Peyer's patch (tissue), 4 donors: ENCODE results near the gene GALNT8. TPM values are rescaled to one million over a fixed set of nuclear protein-coding genes. Genes with fewer than 3 reads are reported as not detected.
"Not testable (repeated sequence)": the region's sequence is repeated elsewhere in the genome, so short reads cannot be mapped to it uniquely, and the experiment has no call there.

ENCODE experiments used
- DNase-seq, 3 donors: peaks; one replicate each; pipeline ENCODE4 v3.0.0-alpha.2; 2017 to 2019
- H3K27ac ChIP-seq, 4 donors: fragments of 200-600 bp; sonication (generic); one replicate each; pipeline ENCODE4 v1.5.1; 2016 to 2019
- H3K27me3 ChIP-seq, 2 donors: fragments of 200-600 bp; sonication (generic); one replicate each; pipeline ENCODE4 v1.5.1; 2019
- H3K36me3 ChIP-seq, 3 donors: fragments of 200-600 bp; sonication (generic); one replicate each; pipeline ENCODE4 v1.5.1; 2016 to 2019
- H3K4me1 ChIP-seq, 4 donors: fragments of 200-600 bp; sonication (generic); one replicate each; pipeline ENCODE4 v1.5.1; 2016 to 2019
- H3K4me3 ChIP-seq, 4 donors: fragments of 200-600 bp; sonication (generic); 1 replicate in 3 of 4; 2 replicates in 1 of 4; pipeline ENCODE4 v1.5.1; 2016 to 2019; ENCODE audit warnings: mild to moderate bottlenecking in 1 of 4
- H3K9me3 ChIP-seq, 4 donors: fragments of 200-600 bp; sonication (generic); one replicate each; pipeline ENCODE4 v1.5.1; 2016 to 2019; ENCODE audit warnings: mild to moderate bottlenecking in 1 of 4
- CTCF ChIP-seq, 6 experiments: fragments of 450-650 bp in 4 of 6; fragments of 200-600 bp in 2 of 6; sonication (generic) in 1 of 6; IDR thresholded peaks; one replicate each; pipeline ENCODE4 v1.5.1; 2017 to 2019; ENCODE audit warnings: antibody characterized with exemption in 6 of 6, mild to moderate bottlenecking in 3 of 6, moderate library complexity in 1 of 6
- POLR2A ChIP-seq, 2 donors: fragments of 450-650 bp; IDR thresholded peaks; one replicate each; pipeline ENCODE4 v1.5.1; 2017; ENCODE audit warnings: antibody characterized with exemption in 2 of 2, mild to moderate bottlenecking in 2 of 2, moderate library complexity in 2 of 2
- total RNA-seq, 4 donors: library from RNA; depleted of rRNA; stranded (reverse); fragments of >200 nt; gene quantifications; one replicate each; pipeline ENCODE4 v1.1.0, GENCODE V29; 2016

The GALNT8 gene
- total RNA-seq, 4 donors from 2014 or later, result 17.7 to 58.6 (median 31.5) TPM

GRCh38 chr12:4710113-4710512, 10.1 kb upstream of the GALNT8 start:
- DNase-seq, result no peak
- no peak overlapping the region for H3K4me3 ChIP-seq
- no peaks in the 10 kb centered on the region for H3K9me3 ChIP-seq
- peaks cover 0 to 5% (median 0%) of the 10 kb centered on the region in 4 donors for H3K4me1 ChIP-seq
- H3K36me3 ChIP-seq, result no peaks in the 10 kb centered on the region
- no peaks in the 10 kb centered on the region for H3K27me3 ChIP-seq
- no peak for TF ChIP-seq POLR2A (IDR thresholded peaks at IDR 0.05)
- TF ChIP-seq CTCF (IDR thresholded peaks at IDR 0.05), result no peak
- no peak overlapping the region for H3K27ac ChIP-seq

GRCh38 chr12:4714879-4715278, 5.3 kb upstream of the GALNT8 start:
- no peak overlapping the region for H3K4me3 ChIP-seq
- no peak overlapping the region for H3K27ac ChIP-seq
- H3K9me3 ChIP-seq, result no peaks in the 10 kb centered on the region
- H3K36me3 ChIP-seq, result no peaks in the 10 kb centered on the region
- H3K27me3 ChIP-seq, result no peaks in the 10 kb centered on the region
- H3K4me1 ChIP-seq, result peaks cover 0 to 7% (median 2%) of the 10 kb centered on the region in 4 donors
- DNase-seq, result no peak
- TF ChIP-seq POLR2A (IDR thresholded peaks at IDR 0.05) (no peak), CTCF (IDR thresholded peaks at IDR 0.05) (no peak)

DNA sequence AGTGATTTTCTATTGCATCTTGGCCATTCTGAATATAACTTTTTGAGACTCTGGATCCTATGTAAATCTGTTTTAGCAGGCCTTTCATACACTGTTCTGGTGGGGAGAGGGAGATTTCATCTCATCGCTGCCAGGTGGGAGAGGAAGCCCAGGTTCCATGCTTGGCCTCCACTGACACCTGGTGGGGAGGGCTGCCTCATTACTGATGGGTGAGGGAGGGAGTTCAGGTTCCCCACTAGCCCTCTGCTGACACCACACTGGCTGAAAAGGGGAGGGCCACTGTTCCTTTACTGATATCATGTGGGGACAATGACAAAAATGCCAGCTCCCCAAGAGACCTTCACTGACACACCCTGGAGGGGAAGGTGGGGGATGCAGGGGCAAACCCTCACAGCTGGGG, 2.4 kb upstream of the GALNT8 start:
- Histone ChIP-seq H3K4me3 (no peak overlapping the region), H3K36me3 (no peaks in the 10 kb centered on the region)

DNA sequence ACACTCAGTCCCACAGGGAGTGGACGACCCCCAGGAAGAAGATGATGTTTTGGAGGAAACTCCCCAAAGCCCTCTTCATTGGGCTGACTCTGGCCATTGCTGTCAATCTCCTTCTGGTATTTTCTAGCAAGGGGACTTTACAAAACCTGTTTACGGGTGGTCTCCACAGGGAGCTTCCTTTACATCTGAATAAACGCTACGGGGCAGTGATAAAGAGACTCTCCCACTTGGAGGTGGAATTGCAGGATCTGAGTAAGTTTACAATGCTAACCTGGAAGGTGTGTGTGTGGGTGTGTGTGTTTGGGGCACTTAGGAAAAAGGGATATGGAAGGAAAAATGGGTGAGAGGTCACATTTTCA, 416 bp downstream of the GALNT8 start:
- Histone ChIP-seq H3K9me3 (no peaks in the 10 kb centered on the region), H3K4me3 (peak overlapping the region in 1 of 4 donors; percentile 29), H3K27me3 (no peaks in the 10 kb centered on the region), H3K27ac (peak overlapping the region in 3 of 4 donors; percentile 44 to 80 (median 75)), H3K36me3 (no peaks in the 10 kb centered on the region), H3K4me1 (peaks cover 0 to 9% (median 2%) of the 10 kb centered on the region in 4 donors)
- no peak for DNase-seq
- TF ChIP-seq POLR2A (IDR thresholded peaks at IDR 0.05), result no peak
- TF ChIP-seq CTCF (IDR thresholded peaks at IDR 0.05), result no peak

More for the DNA sequence above, 2.4 kb upstream of the GALNT8 start:
- no peaks in the 10 kb centered on the region for H3K27me3 ChIP-seq
- peaks cover 0 to 15% (median 2%) of the 10 kb centered on the region in 4 donors for H3K4me1 ChIP-seq
- DNase-seq, result no peak
- no peaks in the 10 kb centered on the region for H3K9me3 ChIP-seq
- H3K27ac ChIP-seq, result no peak overlapping the region
- TF ChIP-seq CTCF (IDR thresholded peaks at IDR 0.05), result no peak
- no peak for TF ChIP-seq POLR2A (IDR thresholded peaks at IDR 0.05)

- not testable (repeated sequence) for DNase-seq, H3K4me3 ChIP-seq, H3K27ac ChIP-seq, H3K27me3 ChIP-seq, H3K36me3 ChIP-seq, H3K9me3 ChIP-seq, H3K4me1 ChIP-seq
Observed at GRCh38 chr12:4721587-4721986, 1.4 kb downstream of the GALNT8 start.

DNA sequence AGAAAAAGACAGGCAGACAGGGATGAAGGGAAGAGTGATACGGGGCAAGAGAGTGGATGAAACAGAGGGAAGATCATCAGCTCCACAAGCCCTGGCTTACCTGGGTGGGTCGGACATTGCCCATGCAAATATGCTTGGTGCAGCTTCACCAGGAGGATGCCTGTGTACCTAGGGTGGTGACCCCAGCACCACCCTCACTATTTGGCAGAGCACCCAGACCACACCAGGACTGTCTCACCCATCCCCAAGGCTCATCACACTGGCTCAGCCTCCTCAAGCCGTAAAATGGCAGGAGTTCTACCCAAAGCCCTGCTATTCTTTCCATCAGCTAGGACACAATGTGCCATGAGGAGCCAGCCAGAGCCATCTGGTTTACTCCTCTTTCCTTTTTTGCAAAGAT, 3.0 kb downstream of the GALNT8 start:
- H3K4me3 ChIP-seq, result no peak overlapping the region
- no peaks in the 10 kb centered on the region for H3K27me3 ChIP-seq
- no peaks in the 10 kb centered on the region for H3K9me3 ChIP-seq
- H3K36me3 ChIP-seq, result no peaks in the 10 kb centered on the region
- DNase-seq, result peak in 1 of 3 donors; percentile 58
- TF ChIP-seq POLR2A (IDR thresholded peaks at IDR 0.05) (no peak), CTCF (IDR thresholded peaks at IDR 0.05) (no peak)
- H3K4me1 ChIP-seq, result peaks cover 0 to 9% (median 2%) of the 10 kb centered on the region in 4 donors
- no peak overlapping the region for H3K27ac ChIP-seq
